Measurements from ENCODE around the gene ADGRB2.

Gene ADGRB2

GRCh38 chr1:31687601-31688000 is 76.5 kb downstream of the ADGRB2 start:
- DNase-seq = no peak

GRCh38 chr1:31685795-31686194 is 78.3 kb downstream of the ADGRB2 start:
- DNase-seq = no peak

DNA sequence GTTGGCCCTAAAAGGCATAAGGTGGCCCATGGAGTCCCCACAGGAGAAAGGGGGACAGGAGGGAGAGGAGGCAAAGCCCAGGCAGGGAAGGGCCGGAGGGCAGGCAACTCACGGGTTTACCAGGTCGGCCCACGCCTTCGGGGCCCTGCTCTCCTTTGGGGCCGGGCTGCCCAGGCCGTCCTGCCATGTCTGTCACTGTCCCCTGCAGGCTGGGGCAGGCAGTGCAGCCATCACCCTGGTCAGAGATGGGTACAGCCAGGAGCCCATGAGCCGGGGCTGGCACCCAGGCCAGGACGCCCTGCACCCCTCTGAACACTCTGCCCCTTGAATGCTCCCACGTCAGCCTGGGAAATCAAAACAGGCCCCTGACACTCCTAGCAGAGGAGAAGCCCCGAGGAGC is 80.1 kb downstream of the ADGRB2 start:
- no peak for DNase-seq

DNA sequence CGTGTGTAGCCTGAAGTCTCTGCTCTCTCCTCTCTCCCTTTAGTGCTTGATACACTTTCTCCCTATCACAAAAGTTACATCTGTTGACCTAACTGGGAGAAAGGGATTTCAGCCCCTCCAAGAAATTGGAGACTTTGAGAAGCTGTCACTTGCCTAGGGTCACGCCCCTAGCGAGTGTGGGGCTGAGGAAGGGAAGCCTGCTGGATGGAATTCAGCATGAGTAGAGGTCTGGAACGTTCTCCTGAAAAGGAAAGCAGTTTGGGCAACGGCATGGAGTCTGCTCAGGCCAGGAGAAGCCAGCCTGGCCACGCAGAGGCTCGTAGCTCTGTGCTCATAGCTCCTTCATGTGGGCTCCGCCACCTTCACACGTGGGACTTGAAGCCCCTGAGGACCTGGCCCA is 82.7 kb downstream of the ADGRB2 start:
- no peak for DNase-seq

DNA sequence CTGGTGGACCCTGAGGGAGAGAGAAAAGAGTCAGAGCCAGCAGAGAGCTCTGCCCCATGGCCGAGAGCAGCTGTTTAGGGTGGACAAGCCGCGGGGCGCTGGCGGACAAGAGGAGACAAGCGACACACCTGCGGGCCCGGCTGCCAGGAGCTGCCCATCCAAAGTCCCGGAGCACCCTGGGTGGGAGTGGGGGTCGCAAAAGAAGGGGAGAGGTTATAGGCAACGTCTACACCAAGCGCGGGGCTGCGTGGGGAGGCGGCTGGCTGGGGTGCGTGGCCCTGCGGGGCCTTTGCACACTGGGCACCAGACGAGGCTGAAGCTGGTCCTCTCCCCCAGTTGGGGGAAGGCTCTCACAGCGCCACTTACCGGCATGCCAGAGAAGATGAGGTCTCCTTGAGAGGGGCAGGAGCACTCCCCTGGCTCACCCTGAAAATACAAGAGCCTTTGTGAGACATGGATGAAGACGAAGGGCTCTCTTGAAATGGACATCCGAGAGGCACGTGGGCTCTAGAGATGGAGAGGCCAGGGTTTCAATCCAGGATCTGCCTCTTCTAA is 84.4 kb downstream of the ADGRB2 start:
- DNase-seq = no peak

DNA sequence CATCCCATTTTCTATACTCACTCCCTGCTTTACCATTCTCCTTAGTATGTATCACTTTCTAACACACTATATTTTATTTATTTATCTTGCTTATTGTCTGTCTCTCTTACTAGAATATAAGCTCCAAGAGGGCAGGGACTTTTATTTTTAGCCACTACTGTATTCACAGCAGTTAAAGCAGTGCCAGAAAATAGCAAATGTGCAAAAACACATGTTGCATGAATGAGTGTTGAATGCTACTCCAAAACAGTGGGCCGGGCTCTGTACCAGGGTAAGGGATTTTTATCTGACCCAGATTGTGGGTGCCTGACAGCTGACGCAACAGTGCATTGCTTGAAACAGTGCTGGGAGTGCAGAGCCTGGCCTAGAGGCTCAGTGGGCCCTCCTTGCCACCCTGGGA is 85.0 kb downstream of the ADGRB2 start:
- DNase-seq = no peak

DNA sequence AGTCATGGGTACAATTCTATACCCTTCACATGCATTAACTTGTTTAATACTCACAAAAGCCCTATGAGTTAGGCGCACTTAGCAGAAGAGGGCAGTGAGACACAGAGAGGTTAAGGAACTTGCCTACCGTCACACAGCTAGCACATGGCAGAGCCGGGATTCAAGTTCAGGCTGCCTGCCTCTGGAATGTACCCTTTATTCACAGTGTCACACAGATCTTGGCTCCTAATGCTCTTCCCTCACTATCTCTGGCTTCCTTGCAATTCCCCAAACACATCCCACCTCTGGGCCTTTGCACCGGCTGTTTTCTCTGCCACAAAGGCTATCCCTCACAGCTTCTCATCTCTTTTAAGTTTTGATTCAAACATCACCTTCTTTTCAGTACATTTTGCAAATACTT is 85.5 kb downstream of the ADGRB2 start:
- DNase-seq = no peak

DNA sequence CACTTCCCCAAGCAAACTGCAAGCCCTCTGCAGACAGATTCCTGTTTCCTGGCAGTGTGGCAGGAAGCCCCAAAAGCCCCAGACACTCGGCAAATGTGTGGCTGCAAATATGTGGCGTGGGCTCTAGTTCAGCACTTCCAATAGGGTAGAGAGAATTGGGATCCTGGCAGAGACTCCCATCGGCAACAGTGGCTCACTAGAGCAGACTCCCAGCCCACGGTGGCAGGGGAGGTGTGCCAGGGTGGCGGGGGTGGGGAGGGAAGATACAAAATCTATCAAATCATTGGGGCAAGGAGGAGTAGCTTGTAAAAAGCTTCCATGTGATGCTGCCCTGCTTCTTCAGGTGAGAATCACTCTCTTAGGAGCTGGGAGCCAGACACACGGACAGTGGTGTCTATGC is 86.2 kb downstream of the ADGRB2 start:
- no peak for DNase-seq

DNA sequence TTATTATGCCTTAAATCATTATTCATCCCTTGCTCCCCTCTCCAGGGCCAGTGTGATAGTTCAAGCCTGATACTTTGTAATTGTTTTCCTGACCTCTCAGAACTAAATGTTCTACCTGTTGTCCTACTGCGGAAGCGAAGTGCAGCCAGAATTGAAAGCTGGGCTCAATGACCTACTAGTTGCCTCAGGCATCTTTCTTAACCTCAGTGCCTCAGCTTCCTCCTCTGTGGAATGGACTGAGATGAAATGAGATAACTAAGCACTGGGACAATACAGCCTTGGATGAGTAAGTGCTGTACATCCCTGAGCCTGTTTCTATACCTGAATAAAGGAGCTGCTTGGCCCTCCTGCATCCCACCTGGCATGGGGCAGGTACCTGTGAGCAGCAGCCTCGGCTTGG is 86.7 kb downstream of the ADGRB2 start:
- no peak for DNase-seq
